Stimulated activated CD8-positive, alpha-beta memory T cell treated with anti-CD3 and anti-CD28 coated beads, Interleukin-12 subunit alpha, Interleukin-12 subunit beta, amount 100 ng/mL, for 24 hours (primary cell): ENCODE measurements around the gene FAM149B1.
"Not testable (repeated sequence)": the region's sequence is repeated elsewhere in the genome, so short reads cannot be mapped to it uniquely, and the experiment has no call there.

Experiments
- DNase-seq: peaks from one replicate; pipeline ENCODE4 v3.0.0-alpha.2; 2020; ENCODE audit errors: extremely low read depth

FAM149B1 gene

GRCh38 chr10:73233883-73234282 is 66.0 kb downstream of the FAM149B1 start:
- no peak for DNase-seq

- DNase-seq, result no peak
Observed at GRCh38 chr10:73234695-73235094, 66.8 kb downstream of the FAM149B1 start.

GRCh38 chr10:73238990-73239566 is 71.2 kb downstream of the FAM149B1 start:
- DNase-seq, result no peak

- no peak for DNase-seq
Observed at GRCh38 chr10:73239908-73240307, 72.0 kb downstream of the FAM149B1 start.

- no peak for DNase-seq
Observed at GRCh38 chr10:73244866-73245477, 77.1 kb downstream of the FAM149B1 start.

GRCh38 chr10:73246322-73246645 is 78.4 kb downstream of the FAM149B1 start:
- no peak for DNase-seq

- DNase-seq, result peak; percentile 89
Observed at GRCh38 chr10:73246646-73247508, 79.0 kb downstream of the FAM149B1 start, which contains the start of gene DNAJC9. DNAJC9 (minus strand) TSS chr10:73247255; CDS start chr10:73247189, 66 bp downstream.

GRCh38 chr10:73247509-73248258 is 79.8 kb downstream of the FAM149B1 start:
- no peak for DNase-seq

- no peak for DNase-seq
Observed at GRCh38 chr10:73248259-73248724, 80.4 kb downstream of the FAM149B1 start.

- no peak for DNase-seq
Observed at GRCh38 chr10:73251683-73252444, 83.9 kb downstream of the FAM149B1 start.

GRCh38 chr10:73252445-73253224 is 84.7 kb downstream of the FAM149B1 start, which contains the start of gene MRPS16:
MRPS16 (minus strand) TSS chr10:73252644; CDS start chr10:73252482, 162 bp downstream.
- DNase-seq, result peak; percentile 79

- no peak for DNase-seq
Observed at GRCh38 chr10:73253225-73253555, 85.3 kb downstream of the FAM149B1 start.

GRCh38 chr10:73258612-73259011 is 90.7 kb downstream of the FAM149B1 start:
- not testable (repeated sequence) for DNase-seq

- no peak for DNase-seq
Observed at GRCh38 chr10:73261362-73261995, 93.6 kb downstream of the FAM149B1 start.

GRCh38 chr10:73262105-73262730 is 94.3 kb downstream of the FAM149B1 start:
- no peak for DNase-seq

GRCh38 chr10:73262880-73263555 is 95.1 kb downstream of the FAM149B1 start:
- no peak for DNase-seq

- DNase-seq, result no peak
Observed at GRCh38 chr10:73263693-73264347, 95.9 kb downstream of the FAM149B1 start.

GRCh38 chr10:73264423-73264822 is 96.5 kb downstream of the FAM149B1 start:
- no peak for DNase-seq
